Measurements from ENCODE around the gene CDCA4.

CDCA4 gene

DNA sequence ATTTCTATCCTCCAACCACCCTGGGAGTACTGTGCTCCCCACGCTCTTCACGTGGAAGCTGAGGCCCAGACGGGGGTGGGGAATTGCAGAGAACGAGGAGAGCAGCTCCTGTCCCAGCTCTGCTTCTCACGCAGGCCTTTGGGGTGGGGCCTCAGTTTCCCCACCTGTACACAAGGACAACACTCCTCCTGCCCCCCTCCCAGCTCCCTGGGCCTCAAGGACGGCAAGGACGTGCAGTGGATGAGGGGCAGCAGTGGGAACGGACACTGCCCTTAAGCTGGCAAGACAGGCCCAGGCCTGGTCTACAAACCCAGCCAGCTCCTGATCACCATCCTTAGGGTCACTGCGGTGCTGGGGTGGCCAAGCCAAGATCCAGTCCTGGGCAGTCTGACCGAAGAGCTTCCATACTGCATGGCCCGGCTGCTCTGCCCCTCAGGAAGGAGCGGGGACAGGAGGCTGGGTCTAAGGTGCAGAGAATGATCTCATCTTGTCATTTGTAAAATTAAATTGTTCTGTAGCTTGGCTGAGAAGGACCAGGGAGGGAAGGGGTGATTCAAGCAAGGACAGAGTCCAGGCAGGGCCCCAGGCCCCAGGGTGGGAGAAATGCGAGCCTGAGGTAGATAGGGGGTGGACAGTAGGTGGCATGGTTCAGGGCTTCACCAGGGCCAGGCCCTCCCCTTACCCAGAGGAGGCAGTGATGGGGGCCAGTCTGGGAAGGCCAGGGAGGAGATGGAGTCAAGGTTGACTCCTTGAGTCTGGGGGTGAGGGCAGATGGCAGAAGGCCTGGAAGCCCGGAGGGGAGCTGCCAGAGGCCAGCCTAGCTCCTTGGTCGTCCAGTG lies 36.6 kb downstream of the CDCA4 start:
- TF ChIP-seq, protein P1, sequence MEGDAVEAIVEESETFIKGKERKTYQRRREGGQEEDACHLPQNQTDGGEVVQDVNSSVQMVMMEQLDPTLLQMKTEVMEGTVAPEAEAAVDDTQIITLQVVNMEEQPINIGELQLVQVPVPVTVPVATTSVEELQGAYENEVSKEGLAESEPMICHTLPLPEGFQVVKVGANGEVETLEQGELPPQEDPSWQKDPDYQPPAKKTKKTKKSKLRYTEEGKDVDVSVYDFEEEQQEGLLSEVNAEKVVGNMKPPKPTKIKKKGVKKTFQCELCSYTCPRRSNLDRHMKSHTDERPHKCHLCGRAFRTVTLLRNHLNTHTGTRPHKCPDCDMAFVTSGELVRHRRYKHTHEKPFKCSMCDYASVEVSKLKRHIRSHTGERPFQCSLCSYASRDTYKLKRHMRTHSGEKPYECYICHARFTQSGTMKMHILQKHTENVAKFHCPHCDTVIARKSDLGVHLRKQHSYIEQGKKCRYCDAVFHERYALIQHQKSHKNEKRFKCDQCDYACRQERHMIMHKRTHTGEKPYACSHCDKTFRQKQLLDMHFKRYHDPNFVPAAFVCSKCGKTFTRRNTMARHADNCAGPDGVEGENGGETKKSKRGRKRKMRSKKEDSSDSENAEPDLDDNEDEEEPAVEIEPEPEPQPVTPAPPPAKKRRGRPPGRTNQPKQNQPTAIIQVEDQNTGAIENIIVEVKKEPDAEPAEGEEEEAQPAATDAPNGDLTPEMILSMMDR (IDR thresholded peaks at IDR 0.05; ENCODE audit: low read depth, low read length, missing control alignments) = no peak
- DNase-seq (ENCODE audit: low read depth) = no peak
- no peak overlapping the region for H3K4me3 ChIP-seq (ENCODE audit: low read depth, low read length)
- in situ Hi-C loops (cut with HindIII; ENCODE audit: low sequenced_read_pairs) = no loop called here

DNA sequence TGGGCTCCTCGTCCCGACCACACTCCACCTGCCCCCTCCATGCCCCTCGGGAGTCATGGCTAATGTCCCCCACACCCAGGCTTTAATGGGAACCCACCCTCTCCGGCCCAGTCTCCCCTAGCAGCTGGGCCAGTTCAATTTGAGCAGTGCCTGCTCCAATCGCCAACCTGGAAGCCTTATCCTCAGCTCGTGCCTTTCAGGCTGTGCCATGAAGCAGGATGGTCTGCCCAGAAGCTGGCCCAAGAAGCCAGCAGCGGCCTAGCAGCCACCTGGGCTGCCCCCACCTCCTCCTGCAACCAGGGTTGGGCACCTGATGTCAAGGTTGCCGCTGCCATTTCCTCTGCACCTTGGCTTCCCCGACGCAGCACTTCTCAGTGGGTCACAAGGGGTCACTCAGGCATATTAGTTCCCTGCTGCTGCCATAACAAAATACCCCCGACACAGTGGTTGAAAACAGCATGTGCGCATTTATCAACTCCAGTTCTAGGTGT lies 37.6 kb downstream of the CDCA4 start:
- TF ChIP-seq, protein P1 (IDR thresholded peaks at IDR 0.05; ENCODE audit: low read depth, low read length, missing control alignments) = no peak
- no peak overlapping the region for H3K4me3 ChIP-seq (ENCODE audit: low read depth, low read length)
- DNase-seq (ENCODE audit: low read depth) = no peak
- in situ Hi-C loops (cut with HindIII; ENCODE audit: low sequenced_read_pairs) = no loop called here

DNA sequence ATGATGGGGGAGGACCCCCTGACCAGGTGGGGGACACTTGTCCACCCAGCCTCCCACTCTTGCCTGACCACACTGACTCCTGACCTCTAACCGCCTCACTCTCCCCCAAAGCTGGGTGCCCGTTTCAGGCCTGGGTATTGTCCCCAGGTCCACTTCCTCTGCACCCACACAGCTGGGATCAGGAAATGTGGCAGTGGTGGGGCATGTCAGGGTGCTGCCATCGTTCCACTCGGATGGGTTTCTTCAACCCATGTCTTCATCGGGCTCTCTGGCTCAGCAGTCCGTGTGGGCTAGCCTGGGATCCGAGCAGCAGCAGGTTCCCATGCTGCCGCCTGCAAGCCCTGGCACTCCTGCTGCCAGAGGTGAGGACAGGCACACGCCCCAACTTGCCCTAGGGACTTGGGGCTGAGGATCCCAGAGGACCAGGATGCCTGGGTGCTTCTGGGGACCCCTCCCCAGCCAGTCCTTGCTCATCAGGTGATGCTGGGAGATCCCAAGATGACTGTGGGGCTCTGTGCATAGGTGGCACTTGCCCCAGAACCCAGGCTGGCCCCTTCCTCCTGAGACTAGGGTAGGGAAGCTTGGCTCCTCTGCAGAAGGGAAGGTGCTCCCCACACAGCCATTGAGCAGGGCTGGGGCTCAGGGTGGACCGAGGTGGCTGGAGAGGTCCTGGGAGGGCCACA lies 38.2 kb downstream of the CDCA4 start:
- H3K4me3 ChIP-seq (ENCODE audit: low read depth, low read length) = no peak overlapping the region
- in situ Hi-C loops (cut with HindIII; ENCODE audit: low sequenced_read_pairs) = no loop called here
- no peak for DNase-seq (ENCODE audit: low read depth)
- TF ChIP-seq, protein P1 (IDR thresholded peaks at IDR 0.05; ENCODE audit: low read depth, low read length, missing control alignments) = no peak

DNA sequence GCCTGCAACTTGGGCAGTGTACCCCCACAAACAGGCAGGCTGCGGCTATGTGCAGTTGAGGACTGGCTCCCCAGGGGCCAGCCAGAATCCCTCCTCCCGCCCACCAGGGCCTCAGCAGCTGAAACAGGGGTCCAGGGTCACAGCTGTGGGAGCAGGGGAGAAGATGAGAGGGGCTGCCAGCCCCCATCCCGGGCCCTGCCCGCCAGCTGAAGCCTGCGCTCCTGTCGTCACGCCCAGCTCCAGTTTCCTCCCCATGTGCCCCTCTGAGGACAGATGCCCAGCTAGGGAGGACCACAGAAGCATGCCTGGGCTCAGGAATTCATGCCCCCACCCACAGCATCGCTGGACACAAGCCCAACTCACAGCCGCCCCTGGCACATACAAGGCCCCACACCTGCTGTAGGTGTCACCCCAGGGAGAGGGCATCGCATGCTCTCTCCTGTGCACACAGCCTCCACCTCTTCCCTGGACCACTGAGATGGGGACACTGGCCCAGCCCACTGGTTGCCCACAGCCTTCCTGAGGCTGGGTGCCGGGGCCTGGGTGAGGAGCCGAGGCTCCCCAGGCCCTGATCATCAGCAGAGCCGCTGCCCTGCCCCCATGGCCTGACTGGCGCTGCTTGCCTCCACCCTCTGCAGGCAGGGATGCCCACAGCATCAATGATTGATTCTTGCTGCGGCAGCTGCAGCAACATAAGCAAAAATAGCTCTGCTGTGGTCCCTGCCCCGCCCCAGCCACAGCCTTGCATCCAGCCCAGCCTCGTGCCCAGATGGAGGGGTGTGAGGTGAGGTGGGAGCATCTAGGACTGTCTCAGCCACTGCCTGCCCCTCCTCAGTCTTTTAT lies 39.0 kb downstream of the CDCA4 start:
- in situ Hi-C loops (cut with HindIII; ENCODE audit: low sequenced_read_pairs) = no loop called here
- no peak for DNase-seq (ENCODE audit: low read depth)
- TF ChIP-seq, protein P1 (IDR thresholded peaks at IDR 0.05; ENCODE audit: low read depth, low read length, missing control alignments) = no peak
- no peak overlapping the region for H3K4me3 ChIP-seq (ENCODE audit: low read depth, low read length)

DNA sequence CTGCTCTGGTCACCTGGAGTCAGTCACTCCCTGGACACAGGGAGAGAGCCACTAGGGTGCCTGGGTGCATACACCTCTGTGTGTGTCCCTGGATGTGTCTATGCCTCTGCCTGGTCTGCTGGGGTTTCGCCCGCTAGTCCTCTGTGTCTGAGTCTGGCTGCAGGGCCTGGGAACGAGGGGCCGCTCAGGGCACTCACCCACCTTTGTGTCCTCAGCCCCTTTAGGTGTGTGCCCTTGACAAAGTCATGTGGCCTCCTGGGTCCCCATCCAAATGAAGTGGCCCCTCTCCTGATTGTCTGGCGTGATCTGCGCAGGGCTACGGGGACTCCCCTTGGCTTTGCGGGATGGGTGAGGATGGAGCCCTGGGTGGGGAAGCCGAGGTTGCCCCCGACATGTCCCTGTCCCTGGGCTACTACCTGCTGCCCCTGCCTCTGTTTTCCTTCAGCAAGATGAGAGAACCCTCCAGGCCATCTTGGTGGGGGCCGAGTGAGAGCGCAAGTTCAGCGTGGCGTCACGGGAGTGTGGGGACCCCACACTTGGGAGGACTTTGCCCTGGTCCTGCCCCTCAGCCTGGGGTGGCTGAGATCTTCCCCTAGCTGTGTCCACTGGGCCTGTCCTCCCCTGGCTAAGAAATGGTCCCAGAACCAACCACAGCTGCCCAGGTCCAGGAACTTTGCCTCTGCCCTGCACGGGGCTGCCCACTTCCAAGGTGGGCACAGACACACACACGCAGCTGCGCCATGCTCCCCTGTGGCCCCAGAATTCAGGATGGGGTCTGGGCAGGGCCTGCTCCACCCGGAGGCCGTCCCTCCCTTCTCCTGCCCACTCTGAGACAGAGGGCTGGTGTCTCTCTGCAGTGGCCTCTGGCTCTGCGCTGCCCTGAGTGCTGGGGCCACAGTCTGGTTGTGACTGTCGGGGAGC lies 40.0 kb downstream of the CDCA4 start:
- in situ Hi-C loops (cut with HindIII; ENCODE audit: low sequenced_read_pairs) = no loop called here
- TF ChIP-seq, protein P1 (IDR thresholded peaks at IDR 0.05; ENCODE audit: low read depth, low read length, missing control alignments) = no peak

More for the DNA sequence above, 40.0 kb downstream of the CDCA4 start:
- no peak overlapping the region for H3K4me3 ChIP-seq (ENCODE audit: low read depth, low read length)
- no peak for DNase-seq (ENCODE audit: low read depth)

All from astrocyte of the cerebellum (primary cell).